Neutrophil (primary cell): Measurements from ENCODE around the gene LYSMD2.

Source experiments
- H3K27ac ChIP-seq: fragments of 200-600 bp; sonication (generic); 2 replicates; pipeline ENCODE4 v1.5.1; 2016; ENCODE audit warnings: mild to moderate bottlenecking, moderate library complexity
- H3K27me3 ChIP-seq: fragments of 200-600 bp; sonication (generic); 2 replicates; pipeline ENCODE4 v1.6.0; 2016; ENCODE audit warnings: mild to moderate bottlenecking
- H3K36me3 ChIP-seq: fragments of 200-600 bp; sonication (generic); 2 replicates; pipeline ENCODE4 v1.5.1; 2017
- H3K4me1 ChIP-seq, 2 experiments: fragments of 200-600 bp in 1 of 2; sonication (generic) in 1 of 2; 1 replicate in 1 of 2; 2 replicates in 1 of 2; pipeline versions ENCODE4 v1.5.1 to v1.6.1; 2013 to 2016; ENCODE audit warnings: low read depth in 1 of 2, low read length in 1 of 2, mild to moderate bottlenecking in 1 of 2, moderate library complexity in 1 of 2; ENCODE audit not compliant: control insufficient read depth in 1 of 2, insufficient read depth in 1 of 2
- H3K4me3 ChIP-seq, 2 experiments: fragments of 200-600 bp in 1 of 2; sonication (generic) in 1 of 2; 1 replicate in 1 of 2; 2 replicates in 1 of 2; pipeline ENCODE4 v1.5.1; 2013 to 2016; ENCODE audit warnings: low read depth in 1 of 2, low read length in 1 of 2, mild to moderate bottlenecking in 1 of 2, moderate library complexity in 1 of 2
- H3K9me3 ChIP-seq: fragments of 200-600 bp; sonication (generic); 2 replicates; pipeline ENCODE4 v1.5.1; 2016
- CTCF ChIP-seq: fragments of 200-600 bp; sonication (generic); IDR thresholded peaks from 2 replicates; pipeline ENCODE4 v1.5.1; 2016; ENCODE audit warnings: antibody characterized with exemption

Gene LYSMD2

GRCh38 chr15:51768018-51768417 is 30.6 kb upstream of the LYSMD2 start:
- H3K27ac ChIP-seq, result peak overlapping the region; percentile 85
- peaks cover 17% of the 10 kb centered on the region for H3K36me3 ChIP-seq
- TF ChIP-seq CTCF, result no peak
- H3K9me3 ChIP-seq, result no peaks in the 10 kb centered on the region
- peak overlapping the region; percentile 38 to 41 for H3K4me3 ChIP-seq
- H3K4me1 ChIP-seq, result peaks cover 12 to 15% of the 10 kb centered on the region in 2 experiments
- no peaks in the 10 kb centered on the region for H3K27me3 ChIP-seq

GRCh38 chr15:51766341-51766740 is 28.9 kb upstream of the LYSMD2 start:
- Histone ChIP-seq H3K4me1 (peaks cover 12 to 15% of the 10 kb centered on the region in 2 experiments), H3K27me3 (no peaks in the 10 kb centered on the region), H3K4me3 (no peak overlapping the region), H3K36me3 (peaks cover 9% of the 10 kb centered on the region), H3K9me3 (no peaks in the 10 kb centered on the region), H3K27ac (peak overlapping the region; percentile 12)
- no peak for TF ChIP-seq CTCF

- Histone ChIP-seq H3K4me3 (no peak overlapping the region), H3K27me3 (no peaks in the 10 kb centered on the region), H3K36me3 (peaks cover 9% of the 10 kb centered on the region), H3K27ac (no peak overlapping the region), H3K4me1 (peaks cover 15 to 17% of the 10 kb centered on the region in 2 experiments), H3K9me3 (no peaks in the 10 kb centered on the region)
- no peak for TF ChIP-seq CTCF
Observed at GRCh38 chr15:51765751-51766150, 28.3 kb upstream of the LYSMD2 start.

- Histone ChIP-seq H3K4me1 (peaks cover 21% of the 10 kb centered on the region in 2 experiments), H3K27ac (peak overlapping the region; percentile 30), H3K9me3 (no peaks in the 10 kb centered on the region), H3K27me3 (no peaks in the 10 kb centered on the region), H3K36me3 (no peaks in the 10 kb centered on the region), H3K4me3 (no peak overlapping the region)
- TF ChIP-seq CTCF, result no peak
Observed at GRCh38 chr15:51760805-51761204, 23.4 kb upstream of the LYSMD2 start.

GRCh38 chr15:51759557-51760070 is 22.2 kb upstream of the LYSMD2 start:
- Histone ChIP-seq H3K36me3 (no peaks in the 10 kb centered on the region), H3K9me3 (no peaks in the 10 kb centered on the region), H3K27me3 (no peaks in the 10 kb centered on the region), H3K4me3 (no peak overlapping the region), H3K4me1 (peaks cover 33% of the 10 kb centered on the region in 2 experiments), H3K27ac (peak overlapping the region; percentile 0)
- TF ChIP-seq CTCF, result no peak
